Gastrocnemius medialis (tissue), 4 donors: ENCODE data around the gene GALNT2.

Experiments
- CTCF ChIP-seq, 5 experiments: fragments of 450-650 bp in 3 of 5; fragments of 200-600 bp in 2 of 5; sonication (generic) in 2 of 5; IDR thresholded peaks in 4 of 5; conservative IDR thresholded peaks in 1 of 5; 1 replicate in 4 of 5; 2 replicates in 1 of 5; pipeline ENCODE4 v1.5.1; 2016 to 2019; ENCODE audit warnings: antibody characterized with exemption in 5 of 5, mild to moderate bottlenecking in 3 of 5, moderate library complexity in 3 of 5
- POLR2A ChIP-seq, 2 donors: fragments of 450-650 bp; IDR thresholded peaks; one replicate each; pipeline ENCODE4 v1.6.1; 2017; ENCODE audit warnings: antibody characterized with exemption in 2 of 2, mild to moderate bottlenecking in 2 of 2, moderate library complexity in 2 of 2

- TF ChIP-seq CTCF (IDR thresholded peaks at IDR 0.05 in 4 of 5, conservative IDR thresholded peaks at IDR 0.05 in 1 of 5) = no peak
- TF ChIP-seq POLR2A (IDR thresholded peaks at IDR 0.05) = no peak
Observed at GRCh38 chr1:230270185-230270558, 203.1 kb downstream of the GALNT2 start.
